ENCODE data around the gene BHLHA15.

Gene BHLHA15

DNA sequence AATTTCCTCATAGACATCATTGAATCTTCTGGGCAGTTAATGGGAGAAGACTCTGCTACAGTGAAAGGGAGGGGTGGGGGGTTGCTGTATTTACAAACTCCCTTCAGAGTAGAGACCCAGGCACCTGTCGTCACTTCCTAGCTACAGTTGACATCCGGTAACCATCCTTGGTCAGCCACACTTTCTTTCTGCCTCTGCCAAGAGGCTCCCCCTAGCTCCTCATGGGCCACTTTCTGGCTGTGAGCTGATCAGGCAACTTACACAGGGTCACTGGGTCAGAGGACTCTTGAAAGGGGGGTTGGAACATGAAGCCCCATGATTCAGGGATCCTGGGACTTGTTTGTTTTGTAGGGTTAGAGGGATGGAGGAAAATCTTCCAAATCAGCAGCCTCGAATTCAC is 39.5 kb downstream of the BHLHA15 start:
- DNase-seq: no peak

DNA sequence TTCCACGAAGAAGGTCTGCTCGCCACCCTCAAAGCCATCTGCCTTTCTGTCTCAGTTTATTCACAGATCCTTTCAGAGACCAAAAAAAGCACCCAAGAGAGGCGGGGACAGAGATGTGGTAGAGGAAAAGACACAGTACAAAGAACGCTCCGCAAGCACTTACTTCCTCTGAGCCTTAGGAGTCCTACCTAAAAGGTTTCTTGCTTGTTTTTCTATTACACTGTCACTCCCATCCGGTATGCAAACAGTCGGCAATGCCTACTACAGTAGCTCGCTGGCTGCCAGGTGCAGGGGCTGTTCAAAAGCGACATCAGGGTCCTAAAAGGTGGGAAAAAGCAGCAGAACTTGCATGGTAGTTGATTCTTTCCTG is 40.0 kb downstream of the BHLHA15 start:
- no peak for DNase-seq

DNA sequence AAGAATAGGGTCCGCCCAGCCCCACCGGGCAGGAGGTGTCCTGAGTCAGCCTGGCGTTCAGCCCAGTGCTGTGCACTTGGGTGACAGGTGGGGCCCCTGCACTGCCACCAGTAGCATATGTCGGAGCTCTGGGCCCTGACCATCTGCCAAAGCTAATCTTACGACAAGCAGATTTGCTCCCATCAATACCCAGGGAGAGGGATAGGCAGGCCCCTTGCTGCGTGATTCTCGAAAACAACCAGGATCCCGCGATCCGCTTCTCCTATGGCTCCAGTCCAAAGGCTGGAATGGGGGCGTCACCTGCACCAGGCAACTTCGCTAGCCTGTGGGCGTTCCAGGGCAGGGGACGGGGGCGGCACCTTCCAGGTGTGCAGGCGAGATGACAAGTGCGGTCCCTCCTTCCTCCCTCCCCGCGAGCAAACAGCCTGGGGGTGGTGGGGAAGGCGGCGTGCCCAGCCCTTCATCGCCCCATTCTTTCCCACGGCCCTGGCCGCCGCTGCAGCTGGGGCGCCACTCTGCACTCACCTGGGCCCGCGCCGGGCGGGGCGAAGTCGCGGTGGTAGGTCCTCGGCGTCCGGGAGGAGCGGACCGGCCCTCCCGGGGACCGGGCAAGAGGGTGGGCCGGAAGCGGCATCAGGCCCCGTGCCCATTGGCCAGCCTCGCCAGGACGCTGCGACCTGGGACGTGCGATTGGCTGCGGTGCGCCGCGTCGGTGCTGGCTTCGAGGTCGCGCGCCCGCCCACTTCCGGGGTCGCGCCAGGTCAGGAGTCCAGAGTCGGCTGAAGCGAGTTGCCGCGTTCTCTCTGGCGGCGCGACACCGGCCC is 40.6 kb downstream of the BHLHA15 start, which contains the start of gene TECPR1:
TECPR1 (minus strand) TSS at position 632 of the 824 bp plus-strand sequence. CDS start 6,086 bp downstream, outside the sequence.
- DNase-seq: peak; percentile 89

DNA sequence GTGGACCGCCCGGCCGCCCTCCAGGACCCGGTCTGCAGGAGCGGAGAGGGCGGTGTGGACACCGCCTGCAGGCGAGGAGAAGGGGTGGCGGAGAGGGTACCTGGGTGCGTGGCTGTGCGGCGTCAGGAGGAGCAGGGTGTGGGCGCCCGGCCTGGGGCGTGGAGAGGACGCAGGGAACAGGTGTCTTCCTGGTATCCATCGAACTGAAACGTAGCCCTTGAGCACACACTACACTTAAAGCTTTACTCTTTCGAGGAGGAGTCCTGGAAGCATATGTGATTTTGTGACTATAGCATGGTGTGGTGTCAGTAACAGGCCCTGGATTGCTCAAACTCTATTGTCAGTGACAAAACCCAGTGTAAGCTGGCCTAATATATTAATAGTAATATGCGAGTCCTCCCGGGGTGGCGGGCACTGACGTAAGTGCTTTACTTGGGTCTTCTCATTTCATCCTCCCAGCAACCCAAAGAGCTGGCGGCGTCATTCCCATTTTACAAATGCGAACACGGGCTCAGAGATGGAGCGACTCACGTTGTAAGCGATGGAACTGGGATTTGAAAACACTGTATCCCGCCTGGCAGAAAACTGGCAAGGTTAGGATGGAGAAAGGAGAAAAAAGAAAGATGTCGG is 41.3 kb downstream of the BHLHA15 start:
- DNase-seq: no peak

DNA sequence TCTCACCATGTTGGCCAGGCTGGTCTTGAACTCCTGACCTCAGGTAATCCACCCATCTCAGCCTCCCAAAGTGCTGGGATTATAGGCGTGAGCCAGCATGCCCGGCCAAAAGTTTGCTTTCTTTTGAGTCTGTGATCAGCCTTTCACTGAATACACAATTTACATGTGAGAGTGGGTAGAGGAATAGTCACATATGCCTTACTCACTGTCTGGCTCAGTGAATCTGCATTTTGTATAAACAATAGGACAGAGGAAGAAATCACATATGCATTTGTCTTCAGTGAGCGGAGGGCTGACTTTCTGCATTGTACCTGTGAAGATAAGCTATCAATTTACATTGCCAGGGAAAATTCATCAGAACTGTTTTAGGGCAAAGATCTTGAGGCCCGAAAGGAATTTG is 43.3 kb downstream of the BHLHA15 start:
- no peak for DNase-seq

DNA sequence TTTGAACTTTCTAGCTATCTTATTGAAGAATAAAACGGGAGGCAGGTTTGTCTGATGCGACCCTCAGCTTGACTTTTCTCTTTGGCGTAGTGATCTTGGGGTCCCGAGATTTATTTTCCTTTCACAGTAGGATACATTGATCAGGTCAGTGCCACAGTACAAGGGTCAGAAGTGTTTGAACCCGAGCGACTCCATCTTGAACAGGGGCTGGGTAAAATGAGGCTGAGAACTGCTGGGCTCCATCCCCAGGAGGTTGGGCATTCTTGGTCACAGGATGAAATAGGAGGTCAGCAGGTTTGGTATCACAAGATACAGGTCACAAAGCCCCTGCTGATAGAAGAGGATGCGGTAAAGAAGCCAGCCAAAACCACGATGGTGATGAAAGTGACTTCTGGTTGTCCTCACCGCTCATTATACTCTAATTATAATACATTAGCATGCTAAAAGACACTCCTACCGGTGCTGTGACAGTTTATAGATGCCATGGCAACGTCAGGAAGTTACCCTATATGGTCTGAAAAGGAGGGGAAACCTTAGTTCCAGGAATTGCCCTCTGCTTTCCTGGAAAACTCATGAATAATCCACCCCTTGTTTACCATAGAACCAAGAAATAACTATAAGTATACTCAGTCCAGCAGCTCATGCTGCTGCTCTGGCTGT is 43.8 kb downstream of the BHLHA15 start:
- DNase-seq: no peak

DNA sequence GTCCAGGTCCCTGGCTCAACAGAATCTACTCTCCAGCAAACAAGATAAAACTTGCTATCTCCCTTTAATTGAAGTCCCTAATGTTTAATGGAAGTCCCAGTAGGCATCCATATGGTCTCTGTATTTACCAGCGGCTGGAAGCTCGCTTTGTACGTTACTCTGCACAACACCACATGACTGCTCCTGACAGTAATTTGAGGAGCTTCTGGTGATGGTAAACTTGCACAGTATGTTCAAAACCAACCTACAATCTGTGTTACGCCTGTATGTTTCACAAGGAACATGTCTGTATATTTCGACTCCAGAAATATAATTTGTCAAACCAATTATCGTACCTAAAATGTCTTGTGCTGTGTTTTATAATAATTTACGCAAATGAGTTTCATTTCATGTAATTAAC is 45.2 kb downstream of the BHLHA15 start:
- DNase-seq: no peak

DNA sequence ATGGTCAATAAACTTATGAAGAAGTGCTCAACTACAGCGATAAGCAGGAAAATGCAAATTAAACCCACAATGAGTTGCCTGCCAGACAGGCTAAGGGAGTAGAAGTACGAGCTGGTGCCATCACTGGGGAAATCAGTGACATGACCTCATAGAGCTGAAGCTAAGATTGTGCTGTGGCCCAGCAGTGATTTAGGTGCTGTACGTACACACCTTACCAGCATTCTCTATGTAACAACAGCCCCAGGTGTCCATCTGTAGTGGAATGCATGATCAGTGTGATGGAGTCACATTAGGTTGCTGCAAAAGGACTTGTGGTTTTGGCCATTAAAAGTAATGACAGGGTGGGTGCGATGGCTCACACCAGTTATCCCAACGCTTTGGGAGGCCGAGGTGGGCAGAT is 46.5 kb downstream of the BHLHA15 start:
- no peak for DNase-seq

Data from NCI-H524 treated with DMSO at 0.1 percent for 48 hours (cell line).